Right hindlimb (tissue), 1 donor: ENCODE measurements around the gene FHIT.

Experiments used
- DNase-seq: peaks from one replicate; pipeline ENCODE4 v3.0.0-alpha.2; 2018

The FHIT gene

GRCh38 chr3:60309539-60310268 is 941.5 kb downstream of the FHIT start:
- no peak for DNase-seq

- no peak for DNase-seq
Observed at GRCh38 chr3:60308808-60309207, 942.4 kb downstream of the FHIT start.

DNA sequence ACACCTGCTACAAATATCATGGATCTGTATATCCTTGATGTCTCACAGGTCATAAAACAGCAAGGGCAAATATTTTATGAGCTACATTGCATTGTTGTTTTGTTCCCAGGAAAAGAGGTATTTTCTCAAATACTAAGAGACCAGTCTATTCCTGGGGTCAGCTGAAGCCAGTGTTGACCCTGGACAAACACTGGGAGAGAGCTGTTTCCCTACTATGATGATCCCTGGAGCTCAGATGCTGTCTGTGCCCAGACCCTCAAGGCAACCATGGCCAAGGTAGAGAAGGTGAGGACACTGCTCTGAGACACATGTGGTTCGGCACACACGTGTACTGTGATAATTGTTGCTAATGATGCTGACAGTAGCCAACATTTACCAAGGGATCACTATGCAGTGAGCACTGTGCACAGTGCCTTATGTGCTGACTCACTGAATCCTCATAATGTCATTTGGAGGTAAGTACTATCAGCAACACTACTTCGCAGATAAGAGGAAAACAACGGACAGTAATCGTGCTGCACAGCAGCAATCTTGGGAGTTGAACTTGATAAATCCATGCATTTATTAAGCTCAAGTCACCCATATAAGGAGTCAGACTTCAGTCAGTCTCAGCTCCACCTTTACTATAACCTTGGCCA is 943.6 kb downstream of the FHIT start:
- no peak for DNase-seq

GRCh38 chr3:60304112-60304511 is 947.1 kb downstream of the FHIT start:
- no peak for DNase-seq

DNA sequence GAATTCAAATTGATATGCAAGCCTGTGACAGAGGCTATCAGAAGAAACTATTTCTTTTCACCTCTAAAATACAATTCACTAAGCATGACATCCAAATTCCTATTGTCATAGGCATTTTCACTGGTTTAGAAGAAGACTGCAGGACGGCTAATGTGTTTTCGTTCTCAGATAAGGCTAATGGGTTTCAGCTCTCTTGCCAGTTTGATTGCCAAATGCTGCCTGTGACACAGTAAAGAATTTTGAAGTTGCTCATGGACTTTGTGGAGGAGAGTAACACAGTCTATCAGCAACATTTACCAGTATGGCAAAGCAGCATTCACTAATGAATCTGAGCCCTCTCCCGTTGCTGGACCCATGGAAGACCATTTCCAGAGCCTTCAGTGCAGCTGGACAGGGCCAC is 948.1 kb downstream of the FHIT start:
- no peak for DNase-seq

DNA sequence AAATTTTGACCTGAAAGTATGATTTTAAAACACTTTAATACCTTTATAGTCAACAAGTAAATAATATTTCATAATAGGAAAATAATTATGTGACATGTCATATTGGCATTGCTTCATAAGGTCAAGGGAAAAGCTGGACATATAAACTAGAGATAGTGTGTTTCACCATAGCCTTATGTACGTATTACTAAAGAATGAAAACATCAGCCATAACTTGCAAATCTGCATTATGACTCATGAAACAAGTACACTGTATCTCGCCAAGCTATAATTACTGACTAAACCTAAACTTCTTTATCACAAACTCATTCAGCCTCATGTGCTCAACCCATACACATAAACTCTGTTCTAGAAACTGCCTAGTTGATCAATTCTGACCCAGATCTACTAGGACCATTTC is 950.1 kb downstream of the FHIT start:
- DNase-seq: no peak

DNA sequence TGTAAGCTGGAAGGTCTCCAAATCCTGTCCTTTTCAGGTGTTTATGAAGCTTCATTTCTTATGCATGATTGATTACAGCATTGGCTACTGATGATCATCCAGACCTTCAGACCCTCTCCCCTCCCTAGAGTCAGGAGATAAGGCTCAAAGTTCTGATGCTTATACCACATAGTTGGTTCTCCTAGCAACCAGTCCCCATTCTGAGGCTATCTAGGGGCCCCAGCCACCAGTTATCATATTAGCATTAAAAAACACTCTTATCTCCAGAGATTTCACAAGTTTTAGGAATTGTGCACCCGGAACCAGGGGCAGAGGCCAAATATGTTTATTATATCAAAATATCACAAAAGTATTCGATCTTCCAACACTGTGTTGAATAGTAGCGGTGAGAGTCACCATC is 953.1 kb downstream of the FHIT start:
- DNase-seq: no peak

GRCh38 chr3:60294181-60294580 is 957.1 kb downstream of the FHIT start:
- peak; percentile 27 for DNase-seq

DNA sequence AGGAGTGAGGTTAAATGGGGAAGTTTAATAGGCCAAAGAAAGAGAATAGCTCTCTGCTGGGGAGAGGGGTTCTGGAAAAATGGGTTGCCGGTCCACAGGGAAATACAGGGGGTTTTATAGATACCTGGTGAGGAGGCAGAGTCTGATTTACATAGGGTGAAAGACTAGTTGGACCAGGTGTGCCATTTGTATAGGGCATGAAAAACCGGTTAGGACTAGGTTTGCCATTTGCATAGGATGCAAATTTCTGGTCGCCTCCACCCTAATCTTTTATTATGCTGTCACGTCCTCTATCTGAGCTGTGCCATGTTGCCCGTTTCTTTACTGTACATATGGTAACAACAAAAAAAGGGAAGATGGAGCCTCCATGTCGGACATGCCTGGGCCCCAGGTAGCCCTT is 960.1 kb downstream of the FHIT start:
- DNase-seq: no peak

DNA sequence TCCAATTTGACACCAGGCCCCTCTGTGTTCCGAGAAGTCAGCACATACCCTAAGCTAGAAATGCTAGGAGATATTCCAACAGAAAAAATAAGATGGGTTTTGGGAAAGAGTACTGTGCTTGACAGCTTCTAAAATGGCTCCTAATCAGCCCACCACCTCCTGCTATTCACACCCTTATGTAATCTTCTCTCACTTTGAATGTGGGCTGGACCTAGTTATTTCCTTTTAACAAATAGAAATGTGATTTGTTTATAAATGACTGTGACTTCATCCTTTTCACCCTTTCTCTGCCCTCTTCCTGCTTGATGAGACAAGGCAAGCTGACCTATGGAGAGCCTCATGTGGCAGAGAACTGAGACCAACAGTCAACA is 961.1 kb downstream of the FHIT start:
- no peak for DNase-seq

DNA sequence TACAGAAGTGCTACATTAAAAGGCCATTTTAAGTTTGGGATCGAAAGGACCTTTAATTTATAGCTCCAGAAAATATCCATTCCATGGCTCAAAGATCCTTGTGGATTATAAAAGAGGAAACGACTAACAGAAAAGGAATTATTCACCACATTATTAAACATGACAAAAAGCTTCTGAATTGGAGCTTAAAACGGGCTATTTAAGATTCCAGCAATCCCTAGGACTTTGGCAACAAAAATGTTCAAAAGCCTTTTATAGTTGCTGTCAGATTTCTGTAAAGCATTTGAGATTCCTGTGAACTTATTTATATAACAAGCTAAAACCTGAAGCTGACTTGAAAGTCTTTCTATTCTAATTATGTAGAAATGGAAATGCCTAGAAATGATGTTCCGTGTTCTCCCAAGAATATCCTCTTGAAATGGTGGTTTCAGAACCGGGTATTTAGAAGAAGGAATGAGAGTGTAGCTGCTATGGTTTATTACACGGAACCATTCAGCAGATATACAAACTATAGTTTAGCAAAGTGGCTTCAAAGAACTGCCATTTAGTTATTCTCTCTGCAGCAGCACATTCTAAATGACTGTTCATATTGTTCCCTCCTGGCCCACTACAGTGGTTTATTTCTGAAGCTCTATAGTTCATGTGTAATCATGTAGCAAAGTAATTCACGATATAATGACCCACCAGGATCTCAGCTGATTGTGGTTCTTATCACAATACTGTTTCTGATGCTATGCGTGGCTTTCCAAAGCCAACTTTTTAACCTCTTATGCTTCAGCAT is 961.7 kb downstream of the FHIT start:
- no peak for DNase-seq

- no peak for DNase-seq
Observed at GRCh38 chr3:60282866-60283265, 968.4 kb downstream of the FHIT start.

GRCh38 chr3:60281970-60282369 is 969.3 kb downstream of the FHIT start:
- no peak for DNase-seq

DNA sequence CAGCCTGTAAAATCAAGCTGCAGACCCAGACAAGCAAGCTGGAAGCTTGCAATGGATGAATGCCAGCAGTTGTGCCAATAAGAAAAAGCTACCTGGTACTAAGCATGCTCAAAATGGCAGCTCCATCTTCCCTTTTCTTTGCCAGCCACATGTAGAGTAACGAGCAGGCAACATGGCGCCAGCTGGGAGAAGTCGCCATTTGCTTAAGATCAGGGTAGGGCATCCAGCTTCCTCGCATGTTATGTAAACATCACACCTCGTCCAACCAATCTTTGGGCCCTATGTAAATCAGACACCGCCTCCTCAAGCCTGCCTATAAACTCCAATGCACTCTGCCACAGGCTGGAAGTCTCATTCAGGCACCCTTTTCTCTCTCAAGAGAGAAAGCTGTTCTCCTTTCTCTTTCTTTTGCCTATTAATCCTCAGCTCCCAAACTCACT is 973.9 kb downstream of the FHIT start:
- DNase-seq: no peak

- no peak for DNase-seq
Observed at GRCh38 chr3:60276615-60277014, 974.6 kb downstream of the FHIT start.

GRCh38 chr3:60274646-60275045 is 976.6 kb downstream of the FHIT start:
- DNase-seq: no peak

DNA sequence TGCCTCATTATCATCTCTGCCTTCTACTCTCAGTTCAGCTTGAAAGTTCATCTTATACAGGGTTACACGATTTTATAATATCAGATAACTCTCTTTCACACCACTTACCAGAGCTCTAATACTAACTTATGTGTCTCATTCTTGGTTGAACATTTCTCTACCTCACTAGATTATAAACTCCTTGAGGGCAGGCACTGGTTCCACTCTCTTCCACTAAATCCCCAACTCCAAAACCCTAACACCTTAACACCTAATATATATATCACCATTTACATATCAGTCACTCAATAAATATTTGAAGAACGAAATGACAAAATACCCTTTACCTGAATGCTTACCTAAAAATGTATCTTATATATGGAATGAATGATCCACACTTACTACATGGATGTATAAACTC is 977.2 kb downstream of the FHIT start:
- DNase-seq: no peak

GRCh38 chr3:60269829-60270266 is 981.4 kb downstream of the FHIT start:
- DNase-seq: no peak

GRCh38 chr3:60269377-60269776 is 981.9 kb downstream of the FHIT start:
- no peak for DNase-seq

DNA sequence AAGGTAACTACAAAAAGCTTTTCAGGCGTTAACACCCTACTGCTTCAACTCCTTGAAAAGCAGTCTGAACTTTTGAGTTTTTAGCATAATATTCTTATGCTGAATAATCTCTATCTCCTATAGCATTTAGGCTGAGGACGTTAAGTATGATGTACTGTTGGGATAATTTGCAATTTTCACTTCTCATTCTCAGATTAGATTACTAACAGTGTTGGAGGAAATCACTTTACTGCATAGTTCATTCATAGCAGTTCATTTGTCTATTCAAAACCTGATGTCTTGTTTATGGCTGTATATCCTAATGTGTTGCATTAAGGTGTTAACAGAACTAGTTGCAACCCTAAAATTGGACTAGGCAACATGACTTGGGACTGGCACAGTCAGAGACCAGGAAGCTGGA is 983.1 kb downstream of the FHIT start:
- DNase-seq: no peak

DNA sequence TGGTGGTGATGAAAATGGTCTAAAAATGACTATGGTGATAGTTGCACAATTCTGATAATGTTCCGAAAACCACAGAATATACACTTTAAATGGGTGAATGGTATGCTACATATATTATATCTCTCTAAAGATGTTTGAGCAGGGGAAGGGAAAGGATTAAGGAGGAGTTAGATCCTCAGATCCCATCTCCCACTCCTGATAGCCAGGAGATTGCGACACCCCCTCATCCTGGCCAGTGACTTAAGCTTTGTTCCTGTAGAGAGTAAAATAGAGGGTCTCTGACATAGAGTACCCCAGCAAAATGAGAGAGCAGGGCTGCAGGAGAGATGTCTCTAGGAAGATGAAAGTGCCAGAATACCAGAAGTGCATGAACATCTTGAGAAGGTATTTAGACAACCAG is 984.8 kb downstream of the FHIT start:
- no peak for DNase-seq

DNA sequence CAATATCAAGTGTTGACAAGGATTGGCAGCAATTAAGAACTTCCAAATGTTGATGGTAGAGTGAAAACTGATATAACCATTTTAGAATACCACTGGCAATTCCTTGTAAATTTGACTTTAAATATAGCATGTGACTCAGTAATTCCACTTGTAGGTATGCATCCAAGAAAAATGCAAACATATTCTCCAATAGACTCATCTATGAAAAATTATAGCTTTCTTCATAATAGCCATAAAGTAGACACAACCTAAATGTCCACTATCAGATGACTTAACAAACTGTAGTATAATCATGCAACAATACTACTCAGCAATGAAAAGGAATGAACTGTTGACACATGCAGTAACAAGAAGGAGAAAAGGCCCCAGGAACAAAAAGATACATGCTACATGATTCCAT is 988.1 kb downstream of the FHIT start:
- DNase-seq: no peak

DNA sequence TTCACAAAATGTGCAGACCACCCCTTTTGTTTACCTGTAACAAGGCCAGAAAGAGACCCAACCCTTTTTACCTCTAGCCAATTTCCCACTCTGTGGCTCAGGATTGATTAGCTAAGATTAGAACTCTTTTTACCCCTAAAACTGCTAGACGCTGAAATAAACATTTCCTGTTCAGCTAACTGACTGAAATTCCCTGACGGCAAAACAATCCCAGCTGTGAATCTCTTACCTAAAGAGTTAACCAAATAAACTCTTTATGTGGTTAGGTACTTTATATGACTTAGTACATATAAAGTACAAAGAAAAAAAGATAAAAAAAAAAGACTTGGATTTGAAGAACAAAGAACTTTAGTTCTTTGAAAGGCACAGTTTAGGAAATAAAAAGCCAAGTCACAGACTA is 988.7 kb downstream of the FHIT start:
- no peak for DNase-seq

- no peak for DNase-seq
Observed at GRCh38 chr3:60260546-60260945, 990.7 kb downstream of the FHIT start.
